ENCODE measurements around the gene ZNF701.
"Not testable (repeated sequence)": the region's sequence is repeated elsewhere in the genome, so short reads cannot be mapped to it uniquely, and the experiment has no call there.

ZNF701 gene

GRCh38 chr19:52570000-52570861, at the start of gene ZNF701:
Gene ZNF701 (plus strand): TSS chr19:52570287. CDS start chr19:52574148, 3,861 bp downstream.
- peak; percentile 75 for DNase-seq

GRCh38 chr19:52522551-52522950, 47.5 kb upstream of the ZNF701 start:
- no peak for DNase-seq

- DNase-seq, result no peak
Observed at GRCh38 chr19:52524086-52524485, 46.0 kb upstream of the ZNF701 start.

- peak; percentile 80 for DNase-seq
Observed at GRCh38 chr19:52527134-52527955, 42.7 kb upstream of the ZNF701 start, which contains the start of gene ZNF808. Gene ZNF808 (plus strand): TSS chr19:52527668. CDS start chr19:52543285, 15,617 bp downstream.

DNA sequence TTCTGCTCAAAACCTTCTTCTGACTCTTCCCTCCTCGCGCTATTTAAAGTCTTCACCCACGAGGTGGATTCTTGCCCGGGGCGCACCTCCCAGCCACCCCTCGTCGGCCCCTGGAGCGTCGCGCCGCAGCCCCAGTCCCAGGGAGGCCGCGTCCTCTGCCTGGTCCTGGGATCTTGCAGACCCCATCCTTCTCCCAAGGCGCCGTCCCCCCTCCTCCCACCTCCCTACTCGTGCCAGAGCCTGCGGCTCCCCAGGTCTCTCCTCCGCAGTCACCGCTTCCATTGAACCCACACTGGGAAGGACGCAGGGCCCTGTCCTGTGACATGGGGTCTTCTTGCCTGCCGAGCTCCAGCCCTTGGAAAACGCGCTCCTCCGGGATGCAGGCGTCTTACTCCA, 42.1 kb upstream of the ZNF701 start:
- DNase-seq, result no peak

GRCh38 chr19:52532480-52532879, 37.6 kb upstream of the ZNF701 start:
- DNase-seq, result no peak

DNA sequence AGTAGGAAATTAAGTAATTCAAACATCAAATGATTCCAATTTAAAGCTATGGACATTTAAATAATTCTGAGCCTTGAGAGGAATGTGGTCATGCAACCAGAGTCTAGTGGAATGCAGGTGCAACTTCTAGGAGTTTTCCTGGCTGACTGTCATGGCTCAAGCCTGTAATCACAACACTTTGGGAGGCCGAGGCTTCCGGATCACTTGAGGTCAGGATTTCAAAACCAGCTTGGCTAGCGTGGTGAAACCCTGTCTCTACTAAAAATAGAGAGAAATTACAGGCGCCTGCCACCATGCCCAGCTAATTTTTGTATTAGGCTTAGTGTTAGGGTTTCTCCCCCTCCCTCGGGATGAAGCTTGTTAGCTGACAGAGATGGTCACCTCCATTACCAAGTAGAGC, 36.2 kb upstream of the ZNF701 start:
- no peak for DNase-seq

GRCh38 chr19:52535385-52535770, 34.7 kb upstream of the ZNF701 start:
- DNase-seq, result not testable (repeated sequence)

GRCh38 chr19:52535771-52536447, 34.2 kb upstream of the ZNF701 start:
- DNase-seq, result no peak

DNA sequence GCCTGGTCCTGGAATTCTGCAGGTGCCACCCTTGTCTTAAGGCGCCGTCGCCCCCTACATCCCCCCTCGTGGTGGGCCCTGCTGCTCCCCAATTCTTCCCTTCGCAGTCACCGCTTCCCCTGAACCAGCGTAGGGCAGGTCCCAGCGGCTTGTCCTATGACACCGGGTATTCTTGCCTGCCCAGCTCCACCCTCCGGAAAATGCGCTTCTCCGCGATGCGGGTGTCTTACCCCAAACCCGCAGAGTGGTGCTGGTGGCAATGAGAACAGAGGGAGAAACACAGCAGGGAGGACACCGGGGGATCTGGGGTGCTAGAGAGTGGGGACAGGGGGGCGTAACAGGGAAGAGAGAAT, 33.7 kb upstream of the ZNF701 start:
- no peak for DNase-seq

- DNase-seq, result not testable (repeated sequence)
Observed at GRCh38 chr19:52538815-52539214, 31.3 kb upstream of the ZNF701 start.

DNA sequence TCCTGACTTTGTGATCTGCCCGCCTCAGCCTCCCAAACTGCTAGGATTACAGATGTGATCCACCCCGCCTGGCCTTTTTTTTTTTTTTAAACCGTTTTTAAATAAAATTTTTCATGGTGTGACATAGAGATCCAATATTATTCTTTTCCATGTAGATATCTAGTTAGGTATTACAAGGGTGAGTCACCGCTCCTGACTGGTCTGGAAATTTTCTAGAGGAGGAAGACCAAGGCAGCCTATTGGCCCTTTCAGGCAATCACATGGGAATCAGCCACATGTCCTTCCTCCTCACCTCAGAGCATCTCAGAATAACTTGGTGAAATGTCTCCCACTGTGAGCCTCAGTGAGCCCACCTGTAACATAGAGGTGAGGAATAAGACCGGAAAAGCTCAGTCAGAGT, 28.9 kb upstream of the ZNF701 start:
- DNase-seq, result not testable (repeated sequence)

DNA sequence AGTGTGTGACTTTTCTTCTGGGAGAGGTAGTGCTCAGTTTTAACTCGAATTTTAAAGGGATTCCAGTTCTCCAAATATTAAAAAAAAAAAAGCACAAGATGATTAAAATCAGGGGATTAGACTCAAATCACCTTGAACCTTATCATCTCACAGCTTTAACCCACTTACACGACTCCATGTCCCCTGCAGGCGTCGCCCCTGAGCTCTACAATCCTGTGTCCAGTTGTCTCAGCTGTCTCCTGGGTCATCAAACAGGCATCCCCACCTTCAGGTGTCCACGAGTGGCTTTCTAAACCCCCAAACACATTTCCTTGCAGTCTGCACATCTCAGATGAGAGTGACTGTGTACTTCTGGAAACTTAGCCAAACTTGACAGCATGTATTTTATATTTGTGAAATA, 28.5 kb upstream of the ZNF701 start:
- no peak for DNase-seq

GRCh38 chr19:52542541-52542940, 27.5 kb upstream of the ZNF701 start:
- not testable (repeated sequence) for DNase-seq

DNA sequence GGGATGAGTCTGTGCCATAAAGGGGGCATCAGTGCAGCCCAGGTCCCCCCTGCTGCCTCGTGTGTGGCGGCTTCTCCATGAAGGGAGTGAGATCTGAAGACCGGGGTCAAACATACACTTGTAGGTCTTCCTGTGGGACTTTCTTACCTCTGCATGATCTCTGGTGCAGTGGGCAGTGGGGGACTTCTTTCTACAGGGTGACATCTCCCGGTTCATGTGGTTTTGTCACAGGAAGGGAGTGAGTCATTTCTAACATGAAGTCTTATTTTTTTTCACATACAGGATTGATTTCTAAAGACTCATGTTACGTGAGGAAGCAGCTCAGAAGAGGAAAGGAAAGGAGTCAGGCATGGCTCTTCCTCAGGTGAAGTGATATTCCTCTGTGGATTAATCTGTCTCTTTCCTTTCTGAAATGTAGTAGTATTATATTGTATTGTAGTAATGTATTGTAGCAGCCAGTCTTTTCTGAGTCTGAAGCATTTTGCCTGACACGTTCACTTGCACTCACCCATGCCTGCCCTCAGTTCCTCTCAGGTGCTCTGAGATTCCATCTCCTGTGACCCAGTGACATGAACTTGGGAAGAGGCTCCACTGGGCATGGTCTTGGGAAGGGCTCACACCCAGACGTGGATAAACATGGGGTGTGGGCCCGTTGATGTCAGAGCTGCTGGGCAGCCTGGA, 27.0 kb upstream of the ZNF701 start:
- DNase-seq, result no peak

- no peak for DNase-seq
Observed at GRCh38 chr19:52554216-52554971, 15.7 kb upstream of the ZNF701 start.

- DNase-seq, result no peak
Observed at GRCh38 chr19:52557231-52557995, 12.7 kb upstream of the ZNF701 start.

DNA sequence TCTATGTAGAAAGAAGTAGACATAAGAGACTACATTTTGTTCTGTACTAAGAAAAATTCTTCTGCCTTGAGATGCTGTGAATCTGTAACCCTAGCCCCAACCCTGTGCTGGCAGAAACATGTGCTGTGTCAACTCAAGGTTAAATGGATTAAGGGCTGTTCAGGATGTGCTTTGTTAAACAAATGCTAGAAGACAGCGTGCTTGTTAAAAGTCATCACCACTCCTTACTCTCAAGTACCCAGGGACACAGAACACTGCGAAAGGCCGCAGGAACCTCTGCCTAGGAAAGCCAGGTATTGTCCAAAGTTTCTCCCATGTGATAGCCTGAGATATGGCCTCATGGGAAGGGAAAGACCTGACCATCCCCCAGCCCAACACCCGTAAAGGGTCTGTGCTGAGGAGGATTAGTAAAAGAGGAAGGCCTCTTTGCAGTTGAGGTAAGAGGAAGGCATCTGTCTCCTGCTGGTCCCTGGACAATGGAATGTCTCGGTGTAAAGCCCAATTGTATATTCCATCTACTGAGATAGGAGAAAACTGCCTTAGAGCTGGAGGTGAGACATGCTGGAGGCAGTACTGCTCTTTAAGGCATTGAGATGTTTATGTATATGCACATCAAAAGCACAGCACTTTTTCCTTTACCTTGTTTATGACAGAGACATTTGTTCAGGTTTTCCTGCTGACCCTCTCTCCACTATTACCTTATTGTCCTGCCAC, 11.2 kb upstream of the ZNF701 start:
- DNase-seq, result not testable (repeated sequence)

DNA sequence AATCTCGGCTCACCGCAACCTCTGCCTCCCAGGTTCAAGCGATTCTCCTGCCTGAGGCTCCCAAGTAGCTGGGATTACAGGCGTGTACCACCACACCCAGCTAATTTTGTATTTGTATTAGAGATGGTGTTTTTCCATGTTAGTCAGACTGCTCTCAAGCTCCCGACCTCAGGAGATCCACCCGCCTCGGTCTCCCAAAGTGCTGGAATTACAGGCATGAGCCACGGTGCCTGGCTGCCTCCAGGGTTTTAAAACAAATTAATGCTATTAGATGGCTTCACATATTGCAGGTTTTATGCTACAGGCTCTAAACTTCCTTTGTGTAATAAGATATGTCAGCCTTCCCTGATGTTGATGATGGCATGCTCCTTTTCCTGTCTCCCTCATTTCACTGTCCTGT, 8.5 kb upstream of the ZNF701 start:
- not testable (repeated sequence) for DNase-seq

DNA sequence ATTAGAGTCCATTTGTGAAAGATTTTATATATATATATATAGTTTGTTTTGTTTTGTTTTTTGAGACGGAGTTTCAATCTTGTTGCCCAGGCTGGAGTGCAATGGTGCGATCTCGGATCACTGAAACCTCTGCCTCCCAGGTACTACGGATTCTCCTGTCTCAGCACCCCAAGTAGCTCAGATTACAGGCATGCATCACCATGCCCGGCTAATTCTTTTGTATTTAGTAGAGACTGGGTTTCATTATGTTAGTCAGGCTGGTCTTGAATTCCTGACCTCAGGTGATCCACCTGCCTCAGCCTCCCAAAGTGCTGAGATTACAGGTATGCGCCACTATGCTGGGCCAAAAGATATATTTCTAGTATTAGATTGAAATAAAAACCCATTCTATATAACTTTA, 4.0 kb upstream of the ZNF701 start:
- DNase-seq, result no peak

Data from NCI-H1048 (cell line).